GM21390 (cell line): ENCODE data around the gene CYP1A1.

Source experiments
- ATAC-seq: cut with Tn5 transposase; IDR thresholded peaks from one replicate; pipeline ENCODE4 v1.9.1; 2021; ENCODE audit not compliant: unreplicated experiment

CYP1A1 gene, protein sequence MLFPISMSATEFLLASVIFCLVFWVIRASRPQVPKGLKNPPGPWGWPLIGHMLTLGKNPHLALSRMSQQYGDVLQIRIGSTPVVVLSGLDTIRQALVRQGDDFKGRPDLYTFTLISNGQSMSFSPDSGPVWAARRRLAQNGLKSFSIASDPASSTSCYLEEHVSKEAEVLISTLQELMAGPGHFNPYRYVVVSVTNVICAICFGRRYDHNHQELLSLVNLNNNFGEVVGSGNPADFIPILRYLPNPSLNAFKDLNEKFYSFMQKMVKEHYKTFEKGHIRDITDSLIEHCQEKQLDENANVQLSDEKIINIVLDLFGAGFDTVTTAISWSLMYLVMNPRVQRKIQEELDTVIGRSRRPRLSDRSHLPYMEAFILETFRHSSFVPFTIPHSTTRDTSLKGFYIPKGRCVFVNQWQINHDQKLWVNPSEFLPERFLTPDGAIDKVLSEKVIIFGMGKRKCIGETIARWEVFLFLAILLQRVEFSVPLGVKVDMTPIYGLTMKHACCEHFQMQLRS

DNA sequence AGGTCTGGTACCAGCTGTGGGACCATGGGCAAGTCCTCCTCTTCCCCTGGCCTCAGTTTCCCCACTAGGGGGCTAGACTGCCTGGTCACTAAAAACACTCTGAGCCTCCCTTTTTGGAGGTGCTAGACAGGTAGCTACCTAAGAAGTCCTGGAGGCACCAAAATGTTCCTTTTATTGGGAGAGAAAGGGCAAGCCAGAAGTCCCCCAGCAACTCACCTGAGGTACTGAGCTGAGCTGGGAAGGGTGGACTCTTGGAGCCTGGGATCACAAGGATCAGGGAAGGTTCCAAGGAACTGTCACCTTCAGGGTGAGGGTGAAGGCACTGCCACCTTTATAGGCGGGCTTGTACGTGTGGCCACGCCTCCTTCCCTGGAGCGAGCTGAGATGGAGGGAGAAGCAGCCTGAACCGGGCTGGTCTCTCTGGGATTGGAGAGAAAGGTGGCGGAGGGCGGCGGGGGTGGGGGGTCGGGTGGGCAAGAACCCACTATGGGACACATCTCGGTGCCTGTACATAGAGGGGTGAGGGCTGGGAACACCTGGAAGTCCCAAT, at the start of gene CYP1A1:
Gene CYP1A1, minus strand, starts transcription at position 304 of the 550 bp plus-strand sequence. CDS start 2,431 bp downstream, outside the sequence.
- ATAC-seq = no peak

DNA sequence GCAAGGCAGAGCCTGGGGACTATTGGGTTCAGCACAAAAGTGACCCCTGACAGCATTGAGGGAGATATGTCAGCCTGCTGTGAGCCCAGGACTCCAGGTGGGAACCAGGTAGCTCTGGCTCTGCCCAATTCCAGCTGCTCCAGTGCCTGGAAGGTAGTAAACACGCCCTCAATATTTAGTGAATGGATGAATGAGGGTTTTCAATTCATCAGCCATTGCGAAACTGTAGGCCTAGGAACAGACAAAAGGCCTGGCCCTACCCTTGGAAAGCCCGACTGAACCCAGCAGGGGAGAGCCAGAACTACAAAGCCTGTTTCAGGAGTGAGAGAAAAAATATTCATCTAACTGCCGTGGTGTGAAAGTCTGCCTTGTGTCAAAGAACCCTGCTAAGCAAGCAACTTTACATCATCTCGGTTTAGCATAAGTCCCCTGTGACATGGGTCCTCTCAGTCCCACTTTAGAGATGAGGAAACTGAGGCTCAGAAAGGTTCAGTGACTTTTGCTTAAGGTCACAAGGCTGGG, 48.5 kb upstream of the CYP1A1 start:
- ATAC-seq = no peak

DNA sequence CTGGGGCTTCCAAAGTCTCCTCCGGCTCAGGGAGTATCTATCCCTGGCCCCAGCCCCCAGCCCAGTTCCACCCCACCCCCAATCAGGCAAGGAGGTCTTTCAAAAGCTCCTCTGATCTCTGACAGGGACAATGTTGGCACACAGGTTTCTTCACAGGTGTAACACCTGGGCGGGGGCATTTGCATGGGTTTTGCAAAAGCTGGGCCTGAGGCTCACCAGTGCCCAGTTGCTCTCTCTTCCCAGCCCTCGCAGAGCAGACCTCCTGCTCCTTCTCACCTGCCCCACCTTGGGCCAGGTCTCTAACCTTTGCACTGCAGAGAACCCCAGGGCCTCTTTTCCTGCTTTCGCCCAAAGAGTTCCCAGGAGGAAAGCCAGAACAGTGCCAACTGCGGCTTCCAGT, 48.0 kb upstream of the CYP1A1 start:
- no peak for ATAC-seq

DNA sequence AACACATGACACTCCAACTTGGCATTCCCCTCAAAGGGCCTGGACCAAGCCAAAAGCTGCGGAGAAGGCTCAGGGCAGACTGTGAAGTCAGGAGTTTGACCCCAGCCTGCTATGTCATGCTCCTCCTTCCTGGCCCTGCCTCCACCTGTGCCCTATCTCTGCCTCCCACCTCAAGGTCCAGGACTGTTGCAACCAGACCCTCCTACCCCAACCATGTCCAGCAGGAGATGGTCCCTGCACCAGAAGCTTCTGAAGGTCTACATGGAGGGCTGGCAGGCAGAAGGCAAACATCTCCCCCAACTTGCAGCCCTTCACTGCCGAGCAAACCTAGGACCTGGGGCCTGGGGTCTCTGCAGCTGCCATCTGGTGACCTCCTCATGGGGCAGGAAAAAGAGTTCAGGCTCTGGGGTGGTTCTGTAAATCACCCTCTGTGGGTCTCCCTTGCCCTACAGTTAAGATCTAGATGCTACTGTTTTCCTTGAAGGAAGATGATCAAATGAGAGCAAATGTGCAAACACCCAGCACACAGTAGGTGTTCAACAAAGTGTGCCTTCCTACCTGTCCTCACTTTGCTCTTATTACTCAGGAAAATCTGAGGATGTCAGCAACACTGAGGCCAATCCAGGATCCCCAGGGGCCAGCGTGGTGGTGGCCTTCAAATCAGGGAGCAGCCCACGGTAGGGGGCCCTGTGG, 45.0 kb upstream of the CYP1A1 start:
- ATAC-seq = no peak

DNA sequence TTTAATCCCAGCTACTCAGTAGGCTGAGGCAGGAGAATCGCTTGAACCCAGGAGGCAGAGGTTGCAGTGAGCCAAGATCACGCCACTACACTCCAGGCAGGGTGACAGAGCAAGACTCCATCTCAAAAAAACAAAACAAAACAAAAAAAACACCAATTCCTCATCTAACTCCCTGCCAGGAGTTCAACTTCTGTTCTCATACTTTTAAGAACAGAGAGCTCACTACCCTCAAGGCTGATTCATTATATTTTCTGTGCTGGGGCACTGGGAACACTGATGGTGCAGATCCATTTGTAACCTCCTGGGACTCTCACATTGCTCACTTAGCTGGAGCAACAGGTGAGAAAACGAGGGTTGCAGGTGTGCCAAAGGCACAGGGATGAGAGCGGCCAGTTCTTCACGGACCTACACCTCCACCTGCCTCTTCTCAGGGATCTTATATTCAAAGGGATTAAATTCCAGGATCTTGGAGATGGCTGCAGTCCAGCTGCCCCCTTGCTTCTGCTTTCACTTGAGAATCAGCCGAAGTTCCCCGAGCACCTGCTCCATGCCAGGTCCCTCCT, 44.2 kb upstream of the CYP1A1 start:
- no peak for ATAC-seq

DNA sequence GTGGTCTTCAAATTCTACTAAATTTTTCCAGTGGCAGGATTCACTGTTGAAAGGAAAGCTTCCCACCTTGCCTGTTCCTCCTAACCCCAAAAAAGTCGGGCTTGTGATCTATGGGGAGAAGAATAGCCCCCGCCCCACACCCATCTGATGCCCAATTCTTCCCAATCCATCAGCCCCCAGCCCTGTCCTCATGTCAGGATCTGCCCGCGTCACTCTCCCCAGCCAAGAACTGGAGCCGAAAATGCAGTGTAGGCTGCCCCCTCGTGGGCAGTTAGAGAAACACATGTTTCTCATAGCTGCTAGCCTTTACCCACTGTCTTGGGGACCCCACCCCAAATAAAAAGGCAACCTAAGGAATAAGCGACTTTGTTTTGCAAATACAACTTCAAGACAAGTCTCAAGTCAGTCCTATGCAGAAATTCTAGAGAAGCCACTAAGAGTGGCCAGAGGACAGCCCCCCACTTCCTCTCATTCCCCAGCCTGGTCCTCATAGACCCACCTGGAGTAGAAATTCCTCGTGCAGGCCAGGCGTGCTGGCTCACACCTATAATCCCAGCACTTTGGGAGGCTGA, 43.5 kb upstream of the CYP1A1 start:
- no peak for ATAC-seq

DNA sequence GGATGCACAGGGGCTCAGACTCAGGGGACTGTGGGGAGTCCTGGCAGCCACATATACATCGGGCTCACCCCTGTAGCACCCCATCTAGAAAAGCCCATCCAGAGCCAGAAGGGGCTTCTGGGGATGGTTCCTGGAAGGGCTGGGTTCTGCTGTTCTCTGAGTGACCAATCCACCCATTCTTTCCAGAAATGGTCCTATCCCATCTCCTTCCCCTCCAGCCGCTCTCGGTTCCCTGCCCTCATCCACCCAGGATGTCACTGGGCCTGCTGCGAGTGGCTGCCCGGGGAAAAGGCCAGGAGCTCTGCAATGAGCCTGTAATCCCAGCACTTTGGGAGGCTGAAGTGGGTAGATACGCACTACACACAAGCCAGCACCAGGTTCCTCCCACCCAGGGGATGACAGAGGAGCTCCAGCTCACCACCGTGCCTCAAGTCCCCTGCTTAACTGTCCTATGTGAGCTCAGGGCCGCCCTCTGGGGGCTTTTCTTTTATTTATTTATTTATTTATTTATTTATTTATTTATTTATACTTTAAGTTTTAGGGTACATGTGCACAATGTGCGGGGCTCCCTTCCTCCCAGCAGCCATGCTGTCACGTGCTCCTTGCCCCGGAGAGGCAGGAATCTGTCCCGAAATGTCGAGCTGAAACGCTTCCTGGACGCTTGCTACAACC, 42.9 kb upstream of the CYP1A1 start:
- ATAC-seq = no peak

DNA sequence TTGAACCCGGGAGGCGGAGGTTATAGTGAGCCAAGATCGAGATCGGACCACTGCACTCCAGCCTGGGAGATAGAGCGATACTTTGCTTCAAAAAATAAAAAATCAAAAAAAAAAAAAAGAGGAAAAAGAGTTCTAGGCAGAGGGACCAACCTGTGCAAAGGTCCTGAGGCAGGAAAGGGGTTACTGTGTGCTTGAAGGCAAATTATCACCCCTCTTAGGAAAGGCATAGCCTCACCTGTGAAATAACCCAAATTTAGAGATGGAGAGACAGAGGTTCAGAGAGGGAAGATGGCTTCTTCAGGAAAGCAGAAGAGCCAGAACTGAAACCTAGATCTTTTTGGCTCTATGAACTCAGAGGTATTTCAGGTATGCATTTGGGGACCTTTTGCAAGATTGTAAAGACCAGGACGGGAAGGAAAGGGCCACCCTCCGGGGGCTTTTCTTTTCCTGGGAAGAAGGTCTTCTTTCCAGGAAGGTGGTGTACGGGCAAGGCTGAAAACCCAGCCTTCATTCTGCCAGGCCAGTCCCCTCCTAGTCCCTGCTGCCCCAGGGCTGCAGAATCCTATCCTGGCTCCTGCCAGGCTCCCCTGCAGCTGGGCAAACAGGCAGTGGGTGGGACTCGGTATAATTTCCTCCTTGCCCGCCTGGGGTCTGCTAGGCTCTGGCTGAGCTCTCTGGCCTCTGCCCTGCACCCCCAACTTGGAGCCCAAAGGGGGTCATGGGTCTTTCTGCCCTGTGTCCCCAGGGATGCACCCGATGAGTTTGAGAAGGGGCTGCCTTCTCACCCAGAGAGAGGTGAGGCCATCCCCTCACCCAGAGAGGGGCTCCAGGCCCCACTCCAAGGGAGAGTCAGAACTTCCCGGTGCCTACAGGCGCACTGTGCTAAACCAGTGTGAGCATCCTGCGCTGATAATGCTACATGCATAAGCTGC, 42.1 kb upstream of the CYP1A1 start:
- ATAC-seq = no peak

DNA sequence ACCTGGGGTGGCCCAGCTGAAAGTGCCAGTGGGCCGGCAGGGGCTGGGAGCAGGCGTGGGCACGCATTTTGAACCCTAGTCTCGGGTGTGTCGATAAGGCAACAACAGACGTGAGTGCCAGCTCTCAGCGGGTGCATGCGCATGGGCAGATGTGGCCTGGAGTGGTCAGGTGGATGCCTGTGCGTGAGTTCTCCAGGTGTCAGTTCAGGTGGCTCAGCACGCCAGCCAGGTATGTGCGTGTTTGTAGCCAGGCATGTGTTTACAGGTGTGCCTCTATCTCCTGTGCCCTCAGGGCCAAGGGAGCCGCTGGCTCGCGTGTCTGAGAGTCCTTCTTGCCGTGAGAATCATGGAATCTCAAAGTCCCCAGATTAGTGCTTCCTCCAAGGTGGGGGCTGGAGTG, 38.1 kb upstream of the CYP1A1 start:
- no peak for ATAC-seq

DNA sequence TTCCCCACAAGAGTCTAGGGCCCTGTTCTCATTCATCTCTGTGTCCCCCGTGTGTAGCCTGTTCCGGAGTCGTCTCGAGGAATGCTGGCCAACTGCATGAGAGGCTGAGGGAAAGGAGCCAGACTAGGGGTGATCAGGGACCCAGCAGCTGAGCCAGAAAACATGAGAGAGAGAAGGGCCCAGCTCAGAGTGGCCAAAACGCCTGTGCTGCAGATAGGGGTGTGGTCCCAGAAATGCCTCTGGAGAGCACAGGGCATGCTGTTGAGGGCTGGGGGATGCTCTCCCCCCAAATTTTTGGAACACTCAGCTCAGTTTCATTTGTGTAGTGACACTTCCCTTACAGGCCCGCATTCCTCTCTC, 37.4 kb upstream of the CYP1A1 start:
- no peak for ATAC-seq

DNA sequence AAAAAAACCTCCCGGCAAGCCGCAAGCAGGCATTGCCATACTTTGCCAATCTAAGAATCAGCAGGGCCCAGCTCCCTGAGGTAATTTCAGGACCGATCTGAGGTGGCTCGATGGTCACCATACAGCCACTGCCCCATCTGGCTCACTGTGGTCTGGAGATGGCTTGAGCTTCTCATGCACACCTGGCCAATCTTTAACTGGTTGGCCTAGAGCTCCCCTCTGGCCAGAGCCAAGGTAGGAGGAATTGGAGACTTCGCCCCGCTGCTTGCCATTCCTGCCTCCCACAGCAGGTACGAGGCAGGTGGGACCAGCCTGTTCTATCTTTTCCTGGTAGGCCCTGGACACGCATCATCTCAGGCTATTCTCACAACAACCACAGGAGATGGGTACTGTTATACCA, 33.4 kb upstream of the CYP1A1 start:
- no peak for ATAC-seq

DNA sequence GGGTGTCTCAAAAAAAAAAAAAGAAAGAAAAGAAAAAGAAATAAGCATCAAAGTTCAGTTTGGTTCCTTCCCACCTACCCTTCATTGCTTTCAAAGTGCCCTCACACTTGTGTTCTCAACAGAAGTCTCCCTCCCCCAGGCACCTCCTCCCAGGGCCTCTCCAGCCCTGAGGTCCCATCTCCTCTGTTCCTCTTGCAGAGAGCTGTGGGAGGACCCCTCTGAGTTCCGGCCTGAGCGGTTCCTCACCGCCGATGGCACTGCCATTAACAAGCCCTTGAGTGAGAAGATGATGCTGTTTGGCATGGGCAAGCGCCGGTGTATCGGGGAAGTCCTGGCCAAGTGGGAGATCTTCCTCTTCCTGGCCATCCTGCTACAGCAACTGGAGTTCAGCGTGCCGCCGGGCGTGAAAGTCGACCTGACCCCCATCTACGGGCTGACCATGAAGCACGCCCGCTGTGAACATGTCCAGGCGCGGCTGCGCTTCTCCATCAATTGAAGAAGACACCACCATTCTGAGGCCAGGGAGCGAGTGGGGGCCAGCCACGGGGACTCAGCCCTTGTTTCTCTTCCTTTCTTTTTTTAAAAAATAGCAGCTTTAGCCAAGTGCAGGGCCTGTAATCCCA, 29.4 kb upstream of the CYP1A1 start:
- ATAC-seq = no peak

DNA sequence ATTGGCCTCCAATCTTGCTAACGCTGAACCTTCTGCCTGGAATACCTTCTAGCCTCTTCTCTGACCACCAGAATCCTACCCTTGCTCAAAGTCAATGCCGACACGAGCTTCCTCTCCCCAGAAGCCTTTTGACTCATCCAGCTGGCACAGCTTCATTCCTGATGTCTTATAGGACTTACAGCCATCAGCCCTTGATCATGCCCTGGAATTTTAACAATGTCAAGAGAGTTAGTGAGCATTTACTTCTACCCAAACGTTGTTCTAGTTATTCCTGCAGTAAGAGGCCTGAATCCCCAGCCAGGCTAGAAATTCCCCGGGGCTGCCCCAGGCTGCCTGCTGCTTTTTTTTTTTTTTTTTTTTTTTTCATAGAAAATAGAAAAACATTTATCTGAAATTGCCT, 27.2 kb upstream of the CYP1A1 start:
- no peak for ATAC-seq

DNA sequence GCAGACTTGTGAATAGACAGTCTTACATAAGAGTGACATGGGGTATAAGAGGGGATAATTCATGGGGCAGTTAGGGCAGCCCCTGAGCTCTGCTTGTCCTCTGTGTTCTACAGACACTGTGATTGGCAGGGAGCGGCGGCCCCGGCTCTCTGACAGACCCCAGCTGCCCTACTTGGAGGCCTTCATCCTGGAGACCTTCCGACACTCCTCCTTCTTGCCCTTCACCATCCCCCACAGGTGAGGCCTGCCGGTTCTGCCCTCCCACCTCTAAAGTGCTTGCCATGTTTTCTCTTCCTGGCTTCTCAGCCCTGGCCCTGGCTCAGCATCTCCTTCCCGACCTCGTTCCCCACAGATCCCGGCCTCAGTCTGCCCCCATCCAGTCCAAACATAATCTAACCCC, 26.7 kb upstream of the CYP1A1 start:
- ATAC-seq = no peak

DNA sequence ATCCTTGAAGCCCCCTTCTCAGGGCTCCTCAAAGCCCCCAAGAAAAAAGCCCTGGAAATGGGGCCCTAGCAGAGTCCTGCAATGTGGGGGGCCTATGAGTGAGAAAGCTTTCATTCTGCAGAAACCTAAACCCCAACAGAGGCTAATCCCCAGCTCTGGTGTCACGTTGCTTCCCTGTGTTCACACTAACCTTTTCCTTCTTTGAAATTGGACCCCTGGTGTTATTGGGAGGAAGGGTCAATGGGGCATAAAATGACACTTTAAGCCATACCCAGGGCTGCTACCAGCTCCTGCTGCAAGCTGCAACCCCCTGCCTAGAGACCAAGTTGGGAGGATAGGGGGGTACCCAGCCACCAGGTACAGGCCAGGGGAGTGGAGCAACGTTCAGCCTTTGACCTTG, 25.4 kb upstream of the CYP1A1 start:
- ATAC-seq = no peak

DNA sequence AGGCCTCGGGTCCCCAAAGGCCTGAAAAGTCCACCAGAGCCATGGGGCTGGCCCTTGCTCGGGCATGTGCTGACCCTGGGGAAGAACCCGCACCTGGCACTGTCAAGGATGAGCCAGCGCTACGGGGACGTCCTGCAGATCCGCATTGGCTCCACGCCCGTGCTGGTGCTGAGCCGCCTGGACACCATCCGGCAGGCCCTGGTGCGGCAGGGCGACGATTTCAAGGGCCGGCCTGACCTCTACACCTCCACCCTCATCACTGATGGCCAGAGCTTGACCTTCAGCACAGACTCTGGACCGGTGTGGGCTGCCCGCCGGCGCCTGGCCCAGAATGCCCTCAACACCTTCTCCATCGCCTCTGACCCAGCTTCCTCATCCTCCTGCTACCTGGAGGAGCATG, 24.5 kb upstream of the CYP1A1 start:
- ATAC-seq = no peak

DNA sequence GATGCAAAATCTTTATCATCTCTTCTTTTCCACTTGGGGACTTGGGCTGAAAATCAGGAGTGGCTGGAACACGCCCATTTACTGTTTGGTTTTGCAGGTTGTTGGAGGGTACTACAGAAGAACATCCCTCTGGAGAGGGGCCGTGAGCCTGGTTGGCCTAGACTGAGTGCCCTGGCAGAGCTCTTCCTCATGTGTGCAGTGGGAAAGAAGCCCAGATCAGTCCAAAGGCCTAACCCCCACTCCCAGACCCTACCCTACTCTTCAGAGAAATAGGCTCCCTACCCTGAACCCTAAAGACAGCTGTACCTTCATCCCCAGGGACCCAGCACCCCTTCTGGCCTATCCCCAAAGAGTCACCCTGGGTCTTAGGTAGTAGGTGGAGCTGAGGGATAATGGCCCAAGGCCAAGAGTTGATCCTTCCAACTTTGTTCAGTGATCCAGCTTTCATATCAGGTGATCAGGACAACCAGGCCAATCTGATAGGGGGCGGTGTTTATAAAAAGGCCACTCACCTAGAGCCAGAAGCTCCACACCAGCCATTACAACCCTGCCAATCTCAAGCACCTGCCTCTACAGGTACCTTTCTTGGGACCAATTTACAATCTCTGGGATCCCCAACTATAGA, 23.1 kb upstream of the CYP1A1 start, which contains the start of gene CYP1A2:
Gene CYP1A2, plus strand, starts transcription at position 524 of the 625 bp plus-strand sequence. CDS start 894 bp downstream, outside the sequence.
- ATAC-seq = no peak

DNA sequence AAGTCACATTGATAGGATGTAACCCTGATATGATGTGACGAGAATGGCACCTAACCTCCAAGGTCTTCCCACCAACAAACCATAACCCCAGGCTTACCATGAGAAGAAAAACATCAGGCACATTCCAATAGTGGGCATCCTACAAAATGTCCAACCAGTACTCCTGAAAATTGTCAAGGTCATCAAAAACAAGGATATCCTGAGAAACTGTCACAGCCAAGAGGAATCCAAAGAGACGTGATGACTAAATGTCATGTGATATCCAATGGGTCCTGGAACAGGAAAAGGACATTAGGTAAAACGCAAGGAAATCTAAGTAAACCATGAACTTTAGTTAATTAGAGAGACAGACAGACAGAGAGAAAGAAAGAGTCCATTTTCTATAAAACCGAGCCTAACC, 21.1 kb upstream of the CYP1A1 start:
- no peak for ATAC-seq

DNA sequence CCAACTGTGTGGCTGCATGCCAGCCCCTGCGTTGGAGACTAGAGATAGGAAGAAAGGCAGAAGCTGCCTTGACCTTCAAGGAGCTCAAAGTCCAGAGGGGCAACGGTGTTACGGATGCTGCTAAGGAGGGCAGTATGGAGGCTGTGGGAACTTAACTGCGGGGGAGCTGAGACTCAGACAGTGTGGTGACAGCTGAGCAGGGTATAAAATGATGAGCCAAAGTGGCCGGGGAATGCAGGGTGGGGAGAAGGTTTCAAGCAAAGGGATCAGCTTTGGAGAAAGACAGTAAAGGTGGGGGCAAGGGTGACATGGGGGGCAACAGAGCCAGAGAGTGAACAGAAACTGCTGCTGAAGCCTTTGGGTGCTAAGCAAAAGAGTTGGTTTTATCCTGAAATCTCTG, 17.1 kb upstream of the CYP1A1 start:
- ATAC-seq = no peak
